IPS-NIHi7 (cell line): ENCODE measurements around the gene HSF4.

Experiments
- DNase-seq: peaks from one replicate; pipeline ENCODE4 v3.0.0; 2012; ENCODE audit warnings: mixed read lengths; ENCODE audit errors: extremely low spot score

HSF4 gene

DNA sequence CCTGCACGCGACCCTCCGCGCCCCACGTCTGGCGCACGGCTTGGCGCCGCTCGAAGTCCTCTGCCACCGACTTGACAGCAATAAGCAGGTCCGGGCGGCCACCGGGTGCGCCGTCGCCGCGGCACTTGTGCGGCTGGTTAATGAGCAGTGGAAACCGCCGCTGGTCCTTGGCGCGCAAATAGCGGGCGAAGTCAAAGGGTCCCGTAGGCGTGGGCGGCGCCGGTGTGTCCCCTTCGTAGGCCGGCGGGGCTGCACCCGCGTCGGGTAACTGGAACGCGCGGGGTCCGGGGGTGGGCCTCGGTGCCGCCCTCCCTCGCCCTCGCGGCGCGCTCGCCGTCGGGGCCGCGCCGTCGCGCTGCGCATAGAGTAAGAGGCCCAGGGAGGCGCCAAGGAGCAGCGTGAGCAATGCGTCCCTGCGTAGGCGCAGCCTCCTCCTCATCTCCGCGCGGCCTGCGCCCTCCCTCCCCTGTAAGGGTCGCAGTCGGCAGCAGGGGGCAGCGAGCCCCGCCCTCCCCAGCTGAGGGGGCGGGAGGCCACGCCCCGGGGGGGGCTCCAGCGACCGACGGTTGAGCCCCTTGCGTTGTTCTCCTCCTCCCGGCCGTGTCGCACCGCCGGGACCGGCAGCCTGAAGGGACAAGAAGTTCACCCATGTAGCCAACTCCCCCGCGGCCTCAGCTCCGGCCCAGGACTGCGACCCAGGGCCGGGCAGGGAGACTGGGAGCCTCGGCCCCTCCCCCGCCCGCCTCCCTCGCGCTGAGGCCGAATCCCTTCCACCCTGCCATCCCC, 14.3 kb upstream of the HSF4 start:
- DNase-seq, result peak; percentile 90

- DNase-seq, result peak; percentile 77
Observed at GRCh38 chr16:67150833-67151396, 13.6 kb upstream of the HSF4 start, which contains the start of gene B3GNT9. Gene B3GNT9 (minus strand): TSS chr16:67150998. CDS start chr16:67150485, 513 bp downstream.

- no peak for DNase-seq
Observed at GRCh38 chr16:67151431-67152097, 13.0 kb upstream of the HSF4 start.

DNA sequence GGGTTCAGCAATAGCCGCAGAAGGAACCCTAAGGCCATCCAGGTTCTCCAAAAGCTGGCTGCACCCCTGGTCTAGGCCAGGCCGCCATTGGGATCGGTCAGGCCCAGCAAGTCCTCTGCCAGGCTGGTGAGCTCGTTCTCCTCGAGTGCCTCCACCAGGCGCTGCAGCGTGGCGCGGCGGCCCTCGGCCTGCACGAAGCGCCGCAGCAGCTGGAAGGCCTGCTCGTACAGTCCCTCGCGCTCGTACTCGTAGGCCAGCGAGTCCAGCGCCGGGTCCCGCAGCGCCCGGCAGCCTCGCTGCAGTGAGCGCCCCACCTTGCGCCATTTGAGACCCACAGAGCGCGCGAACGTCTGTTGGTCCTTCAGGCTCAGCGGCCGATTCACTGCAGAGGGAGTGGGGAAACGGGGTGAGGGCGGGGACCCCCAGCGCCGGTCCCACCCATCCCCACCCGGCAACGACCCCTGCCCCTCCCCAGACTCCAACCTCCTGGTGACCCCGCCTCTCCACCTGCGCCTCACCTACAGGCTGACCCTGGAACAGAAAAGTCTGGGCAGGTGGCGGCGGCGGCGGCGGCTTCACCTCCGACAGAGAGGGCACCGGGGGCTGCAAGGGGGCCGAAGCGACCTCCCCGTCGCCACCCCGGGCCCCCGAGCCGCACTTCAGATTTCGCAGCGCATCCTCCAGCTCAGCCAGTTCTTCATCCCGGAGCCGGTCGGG, 9.8 kb upstream of the HSF4 start:
- no peak for DNase-seq

DNA sequence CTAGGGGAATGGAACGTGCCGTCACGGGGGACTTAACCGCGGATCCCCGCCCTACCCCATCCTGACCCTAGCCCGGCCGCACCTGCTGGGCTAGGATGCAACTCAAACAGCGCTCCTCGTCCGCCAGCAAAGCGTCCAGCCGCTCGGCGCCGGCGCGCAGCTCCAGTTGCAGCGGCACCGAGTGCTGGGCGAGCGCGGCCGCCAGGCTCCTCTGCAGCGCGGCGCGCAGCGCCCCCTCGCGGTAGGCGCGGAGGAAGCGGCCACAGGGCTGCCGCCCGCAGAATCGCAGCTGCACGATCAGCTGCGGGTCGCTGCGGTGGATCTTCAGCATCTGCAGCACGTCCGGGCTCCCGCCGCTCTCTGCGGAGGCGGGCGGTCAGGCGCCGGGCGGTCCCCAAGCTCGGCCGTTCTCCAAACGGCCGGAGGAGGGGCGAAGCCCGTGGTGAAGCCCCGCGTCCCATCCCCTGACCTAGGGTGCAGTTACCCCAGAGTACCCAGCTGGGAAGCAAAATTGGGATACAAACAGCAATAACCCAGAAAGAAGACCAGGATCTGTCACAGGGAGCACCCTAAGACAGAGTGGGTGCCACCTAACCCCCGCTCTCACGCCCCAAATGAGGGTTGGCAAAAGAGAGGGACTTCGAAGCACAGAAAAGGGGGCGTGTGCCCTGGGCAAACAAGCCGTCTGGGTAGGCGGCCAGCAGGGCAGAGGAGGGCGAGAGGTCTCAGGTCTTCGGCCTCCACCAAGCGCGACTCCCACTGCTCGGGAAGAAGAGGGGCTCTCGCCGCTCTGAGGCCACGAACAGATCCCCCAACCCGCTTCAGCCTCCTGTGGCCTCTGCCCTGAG, 9.0 kb upstream of the HSF4 start:
- DNase-seq, result peak; percentile 90

DNA sequence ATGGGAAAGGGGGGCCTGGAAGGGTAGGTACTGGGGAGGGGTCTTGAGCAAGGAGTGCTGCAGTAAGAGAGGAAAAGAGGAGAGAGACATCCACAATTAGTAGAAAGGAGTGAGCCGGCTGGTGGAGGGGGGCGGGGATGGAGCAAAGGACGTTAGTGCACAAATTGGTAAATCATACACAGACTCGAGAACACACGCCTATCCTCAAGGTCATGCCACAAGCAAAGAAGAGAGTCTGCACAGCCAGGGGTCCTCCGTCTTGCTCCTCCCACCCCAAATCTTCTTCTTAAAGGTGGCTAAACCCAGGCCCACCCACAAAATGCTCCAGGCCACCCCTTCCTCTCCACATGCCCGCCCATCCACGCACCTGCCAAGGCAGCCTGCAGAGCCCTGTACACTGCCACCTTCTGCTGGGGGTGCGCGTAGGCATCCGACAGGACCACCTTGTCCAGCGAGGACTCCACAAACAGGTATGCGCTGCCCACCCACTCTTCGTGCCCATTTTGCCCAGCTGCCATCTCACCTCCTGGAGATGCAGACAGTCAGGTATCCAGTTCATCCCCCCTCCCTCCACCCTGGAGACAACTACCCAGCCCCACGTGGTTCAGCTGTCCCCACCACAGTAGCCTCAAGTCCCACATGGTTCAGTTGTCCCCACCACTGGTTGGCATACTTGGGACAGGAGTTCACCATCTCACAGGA, 8.3 kb upstream of the HSF4 start:
- DNase-seq, result no peak

GRCh38 chr16:67157106-67157748, 7.3 kb upstream of the HSF4 start:
- no peak for DNase-seq

- DNase-seq, result no peak
Observed at GRCh38 chr16:67157892-67158635, 6.5 kb upstream of the HSF4 start.

GRCh38 chr16:67158637-67159600, 5.6 kb upstream of the HSF4 start:
- DNase-seq, result no peak

GRCh38 chr16:67161595-67162058, 2.9 kb upstream of the HSF4 start:
- DNase-seq, result no peak

- no peak for DNase-seq
Observed at GRCh38 chr16:67162506-67163163, 1.9 kb upstream of the HSF4 start.

- DNase-seq, result no peak
Observed at GRCh38 chr16:67163164-67163998, 1.2 kb upstream of the HSF4 start.

DNA sequence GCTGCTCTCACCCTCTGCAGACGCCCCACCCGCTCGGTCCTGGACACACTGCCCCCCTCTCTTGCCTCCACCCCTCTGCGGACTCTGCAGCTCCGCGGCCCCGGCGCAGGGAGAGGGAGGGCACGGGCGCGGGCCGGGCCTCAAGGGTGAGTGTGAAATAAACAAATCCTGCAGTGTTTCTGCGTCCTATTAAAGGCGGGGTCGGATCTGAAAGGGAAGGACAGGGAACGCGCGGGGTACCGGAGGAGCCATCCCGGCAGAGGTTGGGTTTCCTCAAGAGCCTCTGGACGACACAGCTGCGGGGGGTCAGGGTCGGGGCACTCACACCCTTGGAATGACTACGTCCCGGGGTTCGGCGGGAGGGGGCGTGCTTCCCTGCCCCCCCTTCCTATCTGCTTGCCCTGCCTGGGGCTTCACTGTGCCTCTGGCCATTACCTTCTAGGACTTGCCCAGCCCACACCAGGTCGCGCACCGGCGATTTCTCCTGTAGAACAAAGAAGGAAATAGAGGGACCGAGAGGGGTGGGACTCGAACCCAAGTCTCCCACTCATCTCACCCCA, 466 bp upstream of the HSF4 start:
- no peak for DNase-seq

DNA sequence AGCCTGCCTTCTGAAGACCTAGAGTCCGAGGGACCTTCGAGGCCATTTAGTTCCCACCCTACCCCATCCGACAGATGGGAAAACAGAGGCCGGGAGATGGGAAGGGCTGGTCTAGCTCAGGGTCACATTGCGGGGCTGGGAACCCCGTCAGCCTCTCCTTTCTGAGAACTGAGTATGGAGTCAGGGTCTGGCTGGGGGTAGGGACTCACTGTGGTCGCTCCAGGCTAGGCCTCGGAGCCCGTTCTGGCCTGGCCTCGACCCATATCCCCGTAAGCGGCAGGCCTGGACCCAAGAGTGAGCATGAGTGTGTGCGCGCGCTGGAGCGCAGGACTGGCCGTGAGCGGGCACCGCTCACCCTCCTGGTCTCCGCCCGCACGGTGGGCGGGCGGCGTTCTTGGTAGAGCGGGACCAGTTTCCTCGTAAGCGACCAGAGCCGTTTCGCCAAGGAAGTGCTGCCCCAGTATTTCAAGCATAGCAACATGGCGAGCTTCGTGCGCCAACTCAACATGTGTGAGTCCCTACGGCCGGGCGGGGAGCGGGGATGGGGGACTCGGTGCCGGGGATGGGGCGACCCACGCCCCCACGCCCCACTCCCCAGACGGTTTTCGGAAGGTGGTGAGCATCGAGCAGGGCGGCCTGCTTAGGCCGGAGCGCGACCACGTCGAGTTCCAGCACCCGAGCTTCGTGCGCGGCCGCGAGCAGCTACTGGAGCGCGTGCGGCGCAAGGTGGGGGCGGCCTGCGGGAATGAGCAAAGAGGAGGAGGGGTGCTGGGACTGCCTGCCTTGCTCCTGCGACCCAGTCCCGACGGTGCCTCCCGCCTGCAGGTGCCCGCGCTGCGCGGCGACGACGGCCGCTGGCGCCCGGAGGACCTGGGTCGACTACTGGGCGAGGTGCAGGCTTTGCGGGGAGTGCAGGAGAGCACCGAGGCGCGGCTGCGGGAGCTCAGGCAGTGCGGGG, 855 bp downstream of the HSF4 start:
- DNase-seq, result no peak

GRCh38 chr16:67166110-67166547, 1.6 kb downstream of the HSF4 start:
- DNase-seq, result no peak
